IPS-18c (cell line): ENCODE results near the gene COL4A2.
"Not testable (repeated sequence)": the region's sequence is repeated elsewhere in the genome, so short reads cannot be mapped to it uniquely, and the experiment has no call there.

Experiments
- H3K4me3 ChIP-seq: 2 replicates; pipeline ENCODE4 v1.7.0; 2013; ENCODE audit warnings: low read depth, mild to moderate bottlenecking, low read length, moderate library complexity; ENCODE audit not compliant: insufficient read depth
- H3K9me3 ChIP-seq: one replicate; pipeline ENCODE4 v1.6.1; 2013; ENCODE audit warnings: mild to moderate bottlenecking, low read length, moderate library complexity; ENCODE audit not compliant: control insufficient read depth, insufficient read depth

Gene COL4A2

DNA sequence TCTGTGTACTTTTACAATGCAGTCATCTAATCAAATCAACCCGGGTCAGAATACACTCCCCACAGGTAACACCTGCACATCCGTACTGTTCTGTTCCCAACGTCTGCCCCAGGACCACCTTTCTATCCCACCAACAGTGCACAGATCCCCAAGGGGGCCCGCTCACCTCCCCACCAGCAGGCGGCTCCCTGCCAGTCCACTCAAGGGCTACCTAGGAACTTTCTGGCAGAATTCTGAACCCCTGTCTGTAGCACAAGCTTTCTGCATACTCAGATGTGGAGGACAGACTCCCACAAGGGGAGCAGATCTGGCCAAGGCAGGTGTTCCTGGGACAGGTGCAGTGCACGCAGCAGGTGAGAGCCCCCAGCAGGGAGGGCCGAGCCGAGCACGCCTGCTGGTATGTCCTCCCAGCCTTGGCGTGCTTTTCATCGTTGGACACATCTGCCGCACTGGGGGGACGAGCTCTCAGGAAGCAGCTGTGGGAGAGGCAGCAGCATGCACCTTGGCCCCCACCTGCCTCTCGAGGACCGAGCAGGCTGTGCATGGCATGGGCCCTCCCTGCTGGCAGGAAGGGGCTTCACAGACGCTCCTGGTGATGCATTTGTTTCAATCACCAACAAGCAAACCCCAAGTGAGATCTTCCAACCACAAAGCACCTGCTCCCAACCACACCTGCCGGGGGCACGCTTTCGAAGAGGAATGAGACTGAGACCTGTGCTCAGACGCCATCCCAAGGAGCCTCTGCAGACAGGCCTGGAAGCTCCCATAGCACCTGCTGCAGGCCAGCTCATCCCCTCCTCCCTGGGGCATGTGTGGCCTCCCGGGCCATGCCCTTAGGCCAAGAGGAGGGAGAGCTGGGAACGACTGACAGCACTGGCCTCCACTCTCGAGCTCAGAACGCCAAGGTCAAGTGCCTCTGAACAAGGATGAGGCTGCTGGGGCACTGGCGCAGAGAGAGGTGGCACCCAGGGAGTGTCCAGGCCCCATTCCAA is 218.5 kb downstream of the COL4A2 start:
- no peak overlapping the region; the same call in 1 of the 2 replicates for H3K4me3 ChIP-seq

DNA sequence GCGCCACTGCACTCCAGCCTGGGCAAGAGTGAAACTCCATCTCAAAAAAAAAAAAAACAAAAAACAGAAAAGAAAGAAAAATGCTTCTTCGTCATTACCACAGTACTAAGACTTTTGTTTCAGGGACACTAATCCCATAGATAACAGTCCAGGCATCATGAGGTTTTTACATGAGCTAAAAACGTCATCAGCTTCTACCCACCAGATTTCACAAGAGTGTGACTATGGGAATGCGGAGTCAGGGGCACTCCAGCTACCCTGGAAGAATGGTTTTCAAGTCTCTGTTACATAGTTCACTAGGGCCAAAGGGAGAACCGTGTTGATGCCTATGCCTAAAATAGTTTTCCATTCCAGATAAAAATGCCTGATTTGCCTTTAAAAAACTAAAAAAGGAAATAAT is 221.3 kb downstream of the COL4A2 start:
- Histone ChIP-seq H3K4me3 (no peak overlapping the region), H3K9me3 (peaks cover 2% of the 10 kb centered on the region)

More for the DNA sequence above, 218.5 kb downstream of the COL4A2 start:
- H3K9me3 ChIP-seq = peaks cover 2% of the 10 kb centered on the region

DNA sequence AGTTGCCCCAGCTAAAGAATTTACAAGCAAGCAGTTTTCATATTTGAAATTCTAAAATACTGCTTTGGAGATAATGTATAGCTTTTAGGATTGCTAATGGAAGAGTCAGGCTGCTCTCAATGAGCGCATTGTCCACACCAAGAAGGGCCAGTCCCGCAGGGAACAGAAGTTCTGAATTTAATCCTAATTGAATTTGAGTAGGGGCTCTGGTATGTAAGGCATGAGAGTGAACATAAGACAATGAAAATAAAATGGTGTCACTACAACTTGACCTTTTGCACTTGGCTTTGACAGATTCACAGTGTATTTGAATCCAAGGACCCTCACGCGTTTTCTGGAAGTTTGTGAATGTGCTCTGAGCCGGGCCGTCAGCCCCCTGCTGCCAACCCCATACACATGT is 221.8 kb downstream of the COL4A2 start:
- Histone ChIP-seq H3K4me3 (no peak overlapping the region), H3K9me3 (peaks cover 2% of the 10 kb centered on the region)

DNA sequence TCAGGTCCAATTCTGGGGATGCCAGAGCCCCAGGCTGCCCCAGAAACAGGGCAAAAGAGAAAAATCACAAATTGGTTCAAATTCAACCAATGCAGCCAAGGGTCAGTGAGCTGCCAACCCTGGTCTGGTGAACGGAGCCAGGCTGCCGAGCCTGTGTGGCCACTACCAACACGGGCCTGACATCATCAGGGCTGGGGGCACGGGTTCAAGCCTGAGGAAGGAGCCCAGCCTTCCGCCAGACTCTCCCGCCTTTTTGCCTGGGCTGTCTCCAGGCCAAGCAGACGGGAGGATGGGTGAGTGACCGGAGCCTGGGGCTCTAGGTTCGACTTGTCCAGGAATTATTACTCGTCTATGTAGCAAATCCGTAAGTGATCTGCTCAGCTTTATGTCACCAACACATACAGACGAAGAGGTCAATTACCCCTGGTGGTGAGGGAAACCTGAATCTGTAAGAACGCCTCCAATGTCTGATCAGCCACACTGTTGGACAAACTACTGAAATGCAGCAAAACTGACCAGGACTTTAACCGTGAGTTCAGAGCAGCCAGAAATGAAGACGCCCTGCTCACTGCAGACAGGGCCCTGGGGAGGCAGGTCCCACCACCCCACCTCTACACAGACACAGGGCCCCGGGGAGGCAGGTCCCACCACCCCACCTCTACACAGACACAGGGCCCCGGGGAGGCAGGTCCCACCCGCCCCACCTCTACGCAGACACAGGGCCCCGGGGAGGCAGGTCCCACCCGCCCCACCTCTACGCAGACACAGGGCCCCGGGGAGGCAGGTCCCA is 222.6 kb downstream of the COL4A2 start:
- Histone ChIP-seq H3K9me3 (peaks cover 2% of the 10 kb centered on the region), H3K4me3 (no peak overlapping the region)

DNA sequence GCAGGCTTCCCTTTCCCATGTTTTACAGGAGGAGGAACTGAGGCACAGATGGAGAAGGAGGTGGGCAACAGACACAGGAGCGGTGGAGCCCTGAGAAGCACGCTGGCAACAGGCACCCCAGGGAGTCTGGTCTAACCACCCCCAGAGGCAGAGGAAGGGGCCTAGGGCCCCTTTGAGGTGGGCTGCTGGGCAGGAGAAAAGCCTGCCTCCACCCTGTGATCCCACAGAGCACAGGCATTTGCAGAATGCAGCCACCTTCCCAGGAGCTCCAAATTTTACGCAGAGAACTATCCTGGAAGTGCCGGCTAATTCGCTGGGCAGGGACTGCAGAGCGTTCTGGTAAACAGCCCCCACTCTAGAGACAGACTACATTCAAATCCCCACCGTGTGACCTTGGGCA is 224.0 kb downstream of the COL4A2 start:
- H3K9me3 ChIP-seq = peaks cover 2% of the 10 kb centered on the region
- H3K4me3 ChIP-seq = no peak overlapping the region; the same call in 1 of the 2 replicates

DNA sequence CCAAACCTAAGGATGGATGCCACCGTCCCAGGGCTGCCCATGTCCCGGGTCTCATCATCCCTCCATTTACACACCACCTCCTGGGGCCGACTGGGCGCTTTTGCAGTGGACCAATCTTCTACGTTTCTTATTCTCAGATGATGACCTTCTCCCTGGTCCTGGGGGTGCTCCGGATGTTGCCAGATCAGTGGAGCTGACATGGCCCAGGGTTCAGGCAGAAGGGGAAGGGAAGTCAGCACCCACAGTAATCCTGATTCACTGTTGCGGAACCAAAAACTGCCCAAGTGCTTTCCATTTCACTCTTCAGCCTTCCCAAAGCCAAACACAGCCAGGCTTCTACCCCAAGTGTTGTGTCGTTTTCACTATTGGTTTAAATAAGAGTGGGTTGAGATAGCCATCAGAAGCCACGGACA is 224.6 kb downstream of the COL4A2 start:
- Histone ChIP-seq H3K9me3 (peaks cover 2% of the 10 kb centered on the region), H3K4me3 (no peak overlapping the region)

DNA sequence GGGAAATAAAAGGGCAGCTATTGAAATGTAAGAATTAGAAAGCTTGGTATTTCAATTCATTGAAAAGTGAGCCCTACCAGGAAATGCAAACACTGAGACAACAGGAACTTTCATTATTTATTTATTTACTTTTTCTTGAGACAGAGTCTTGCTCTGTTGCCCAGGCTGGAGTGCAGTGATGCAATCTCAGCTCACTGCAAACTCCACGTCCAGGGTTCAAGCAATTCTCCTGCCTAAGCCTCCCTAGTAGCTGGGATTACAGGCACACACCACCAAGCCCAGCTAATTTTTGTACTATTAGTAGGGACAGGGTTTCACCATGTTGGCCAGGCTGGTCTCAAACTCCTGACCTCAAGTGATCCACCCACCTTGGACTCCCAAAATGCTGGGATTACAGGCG is 225.2 kb downstream of the COL4A2 start:
- H3K9me3 ChIP-seq, H3K4me3 ChIP-seq: not testable (repeated sequence)

DNA sequence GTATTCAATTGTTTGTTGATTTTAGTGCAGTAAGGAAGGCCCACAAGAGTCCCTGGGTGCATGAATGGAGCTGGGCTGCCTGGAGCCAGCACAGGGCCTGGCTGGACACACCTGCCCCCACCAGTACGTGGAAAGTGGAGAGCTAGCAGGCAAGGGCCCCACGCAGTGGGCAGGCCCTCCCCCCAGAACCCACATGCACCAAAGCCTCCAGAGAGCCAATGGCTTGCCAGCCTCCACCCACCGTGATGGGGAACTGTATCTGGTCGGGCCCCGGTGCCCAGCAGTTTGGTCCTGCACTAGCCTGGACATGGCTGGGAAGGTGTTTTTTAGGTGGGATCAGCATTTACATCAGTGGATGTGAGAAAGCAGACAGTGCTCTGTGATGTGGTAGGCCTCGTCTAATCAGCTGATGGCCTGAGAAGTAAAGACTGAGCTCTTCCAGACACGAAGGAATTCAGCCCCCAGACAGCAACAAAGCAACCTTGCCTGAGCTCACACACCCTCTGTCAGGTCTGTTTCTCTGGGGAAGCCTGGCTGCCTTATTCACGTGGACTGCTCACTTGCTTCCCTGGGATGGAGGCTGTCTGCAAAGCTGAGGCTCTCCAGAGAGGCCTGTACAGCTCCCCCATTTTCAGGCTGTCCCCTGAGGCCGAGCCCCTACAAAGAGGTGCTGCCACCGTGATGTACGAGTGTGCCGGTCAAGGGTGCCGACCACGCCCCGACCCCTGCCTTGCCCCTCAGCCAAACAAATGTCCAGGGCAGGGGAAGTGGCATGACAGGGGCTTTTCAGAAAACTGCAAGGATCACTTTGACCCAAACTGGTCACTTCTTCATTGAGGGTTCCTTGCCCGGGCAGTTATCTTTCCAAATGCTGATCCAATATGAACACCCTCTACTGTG is 226.9 kb downstream of the COL4A2 start:
- peaks cover 2% of the 10 kb centered on the region for H3K9me3 ChIP-seq
- no peak overlapping the region for H3K4me3 ChIP-seq

DNA sequence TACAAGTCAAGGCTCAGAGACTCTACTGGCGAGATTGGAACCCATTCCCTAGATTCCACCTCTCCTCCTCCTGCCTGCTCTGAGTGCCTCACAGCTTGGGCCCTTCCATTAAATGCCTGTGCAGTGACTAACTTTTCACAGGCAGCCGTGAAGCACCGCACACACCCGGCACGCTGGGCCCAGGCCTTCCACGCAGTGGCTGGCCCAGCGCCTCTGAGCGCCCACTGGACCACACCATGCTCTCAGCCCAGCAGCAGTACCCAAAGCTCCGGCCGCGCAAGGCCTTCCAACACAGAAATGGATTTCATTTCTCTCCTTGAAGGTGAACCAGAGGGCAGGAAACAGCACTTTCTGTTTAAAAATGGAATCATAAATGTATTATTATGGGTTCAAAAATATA is 228.4 kb downstream of the COL4A2 start:
- Histone ChIP-seq H3K4me3 (no peak overlapping the region), H3K9me3 (no peaks in the 10 kb centered on the region)

DNA sequence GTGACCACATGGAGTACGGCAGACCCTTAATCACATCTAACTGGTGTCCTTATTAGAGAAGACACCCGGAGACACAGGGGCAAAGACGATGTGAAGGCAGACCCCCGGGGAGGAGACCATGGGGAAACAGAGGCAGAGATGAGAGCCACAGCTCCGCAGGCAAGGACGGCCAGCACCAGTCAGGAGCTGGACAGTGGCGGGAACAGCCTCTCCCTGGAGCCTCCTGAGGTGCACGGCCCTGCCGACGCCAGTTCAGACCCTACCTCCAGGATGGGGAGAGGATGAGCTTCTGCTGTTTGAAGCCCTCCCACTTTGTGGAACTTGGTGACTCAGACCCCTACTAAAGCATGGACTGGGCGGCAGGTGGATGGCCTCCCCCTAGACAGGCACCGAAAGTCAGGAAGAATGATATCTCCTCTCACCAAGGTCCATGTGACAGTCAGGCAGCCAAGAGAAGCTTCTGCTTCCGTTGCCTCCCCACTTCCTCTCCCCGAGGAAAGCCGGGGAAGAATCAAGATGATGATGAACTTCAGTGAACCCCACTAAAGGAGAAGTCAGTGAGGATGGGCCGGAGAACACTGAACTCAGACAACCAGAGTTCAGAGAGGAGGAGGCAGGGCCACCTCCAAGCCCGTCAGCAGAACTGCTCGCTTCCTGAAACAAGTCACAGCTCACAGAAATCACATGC is 229.1 kb downstream of the COL4A2 start:
- no peaks in the 10 kb centered on the region for H3K9me3 ChIP-seq
- H3K4me3 ChIP-seq = no peak overlapping the region

DNA sequence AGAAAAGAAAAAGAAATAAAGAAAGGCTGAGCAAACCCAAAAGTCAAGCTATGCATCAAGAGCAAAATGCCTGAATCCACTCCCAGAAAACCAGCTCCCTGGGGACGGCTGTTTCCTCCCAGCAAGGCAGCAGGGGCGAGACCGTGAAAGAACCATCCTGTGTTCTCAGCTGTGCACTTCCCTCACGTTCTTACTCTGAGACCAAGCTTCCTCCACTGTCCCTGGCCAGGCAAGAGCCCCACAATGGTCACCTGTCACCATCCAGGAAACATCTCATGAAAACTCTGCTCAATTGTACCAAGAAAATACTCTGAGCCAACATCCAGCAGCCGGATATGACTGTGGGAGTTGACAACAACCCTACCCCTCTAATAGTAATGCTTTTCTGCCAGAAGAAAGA is 231.5 kb downstream of the COL4A2 start:
- no peak overlapping the region for H3K4me3 ChIP-seq
- H3K9me3 ChIP-seq = no peaks in the 10 kb centered on the region

DNA sequence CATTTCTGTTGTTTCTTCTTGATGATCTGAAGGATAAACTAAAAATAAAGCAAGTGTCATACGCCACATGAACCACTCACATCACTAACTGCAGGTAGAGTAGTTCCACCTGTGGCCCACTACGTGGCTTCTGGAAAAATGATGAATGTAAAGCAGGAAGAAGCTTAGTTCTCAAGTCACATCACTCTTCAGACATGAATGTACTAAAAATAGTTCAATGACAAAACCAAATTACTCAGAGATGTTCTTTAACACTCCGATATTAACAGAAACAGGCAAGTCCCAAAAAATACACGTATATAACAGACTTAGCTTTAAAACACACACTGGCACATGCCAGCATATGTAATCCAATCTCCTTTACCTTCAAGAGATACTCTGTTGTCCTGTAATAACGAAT is 232.8 kb downstream of the COL4A2 start:
- Histone ChIP-seq H3K4me3 (no peak overlapping the region), H3K9me3 (no peaks in the 10 kb centered on the region)

DNA sequence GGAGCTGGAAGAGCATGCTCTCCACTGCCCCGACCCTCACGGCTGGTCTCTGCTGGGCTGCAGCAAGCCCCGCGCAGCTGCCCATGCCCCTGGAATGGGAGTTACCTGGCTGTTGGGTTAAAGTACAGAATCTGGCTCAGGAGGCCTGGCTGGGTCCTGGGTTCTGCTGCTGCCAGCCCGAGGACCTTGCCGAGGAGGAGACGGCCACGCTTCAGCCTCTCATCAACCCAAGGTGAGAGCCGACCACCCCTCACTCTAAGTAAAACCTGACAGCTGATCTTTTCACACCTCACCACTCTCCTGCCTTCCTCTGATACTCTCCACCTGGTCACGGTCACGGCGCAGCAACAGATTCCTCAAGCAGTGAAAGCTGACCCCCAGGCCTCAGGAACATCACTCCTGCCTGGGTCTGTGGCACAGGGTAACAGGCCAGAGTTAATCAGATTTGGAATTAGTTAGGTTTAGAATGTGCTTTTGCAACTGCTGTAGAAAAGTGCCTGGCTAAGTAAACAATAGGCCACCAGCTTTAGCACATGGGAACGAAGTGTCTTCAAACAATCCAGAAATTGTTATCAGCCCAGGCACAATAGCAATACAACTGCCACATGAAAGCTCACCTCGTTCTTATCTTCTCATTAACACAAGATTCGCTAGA is 233.9 kb downstream of the COL4A2 start:
- Histone ChIP-seq H3K4me3 (no peak overlapping the region), H3K9me3 (no peaks in the 10 kb centered on the region)

DNA sequence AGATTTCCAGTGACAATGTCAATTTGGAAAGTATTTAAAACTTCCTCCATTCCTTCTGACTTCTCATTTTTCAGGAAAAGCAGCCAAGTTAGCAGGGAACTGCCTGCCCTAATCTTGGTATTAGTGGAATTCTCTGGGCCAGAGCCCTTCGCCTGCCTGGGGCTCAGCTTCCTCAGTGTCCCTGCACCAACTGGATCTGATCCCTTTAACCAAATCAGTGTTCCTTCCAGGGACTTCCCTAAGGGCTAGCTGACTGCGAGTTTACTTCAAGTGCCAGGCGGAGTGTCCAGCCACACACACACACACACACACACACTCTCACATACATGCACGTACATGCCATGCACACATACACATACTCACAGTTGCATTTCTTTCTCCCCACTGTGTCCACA is 234.4 kb downstream of the COL4A2 start:
- Histone ChIP-seq H3K9me3 (no peaks in the 10 kb centered on the region), H3K4me3 (no peak overlapping the region)

DNA sequence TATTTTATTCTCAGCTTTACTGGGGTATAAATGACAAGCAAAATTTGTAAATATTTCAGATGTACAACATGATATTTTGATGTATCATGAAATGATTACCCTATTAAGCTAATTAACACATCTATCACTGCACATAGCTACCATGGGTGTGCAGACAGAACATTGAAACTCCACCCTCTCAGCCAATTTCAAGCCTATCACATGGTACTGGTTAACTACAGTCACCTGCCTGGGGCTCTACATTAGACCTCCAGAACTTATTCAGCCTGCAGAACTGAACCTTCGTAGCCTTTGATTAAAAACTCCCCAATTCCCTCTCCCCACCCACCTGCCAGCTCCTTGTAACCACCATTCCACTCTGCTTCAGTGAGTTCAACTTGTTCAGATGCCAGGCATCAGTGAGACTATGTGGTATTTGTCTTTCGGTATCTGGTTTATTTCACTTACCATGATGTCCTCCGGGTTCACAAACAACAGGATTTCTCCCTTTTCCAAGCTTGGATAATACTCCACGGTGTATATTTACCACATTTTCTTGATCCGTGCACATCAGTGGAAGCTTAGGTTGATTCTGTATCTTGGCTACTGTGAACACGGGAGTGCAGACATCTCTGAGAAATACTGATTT is 235.2 kb downstream of the COL4A2 start:
- H3K9me3 ChIP-seq = no peaks in the 10 kb centered on the region
- H3K4me3 ChIP-seq = no peak overlapping the region

DNA sequence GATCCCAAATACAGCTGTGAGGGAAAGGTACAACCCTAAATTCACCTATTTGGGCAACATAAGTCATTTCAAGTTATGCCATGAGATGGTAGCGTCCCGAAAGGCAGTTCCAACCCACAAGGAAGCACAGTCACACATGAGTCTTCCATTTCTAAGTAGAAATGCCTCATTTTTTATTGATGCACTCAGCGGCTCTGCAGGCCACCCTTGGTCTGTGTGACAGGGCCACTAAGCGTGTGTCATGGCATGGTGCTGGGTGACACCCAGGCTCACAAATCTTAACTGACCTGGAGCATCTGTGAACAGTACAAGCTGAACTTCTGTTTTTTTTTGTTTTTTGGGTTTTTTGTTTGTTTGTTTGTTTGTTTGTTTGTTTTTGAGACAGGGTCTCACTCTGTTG is 239.3 kb downstream of the COL4A2 start:
- H3K9me3 ChIP-seq = no peaks in the 10 kb centered on the region
- H3K4me3 ChIP-seq = no peak overlapping the region
